Body of pancreas (tissue), 4 donors: ENCODE measurements around the gene HERPUD2.

Source experiments
- POLR2A ChIP-seq, 3 donors: fragments of 450-650 bp; IDR thresholded peaks; one replicate each; pipeline ENCODE4 v1.6.1; 2016; ENCODE audit warnings: antibody characterized with exemption in 3 of 3, mild to moderate bottlenecking in 2 of 3
- TF ChIP-seq, protein P1 (sequence below), 7 experiments: fragments of 450-650 bp in 4 of 7; fragments of 200-600 bp in 3 of 7; sonication (generic) in 3 of 7; IDR thresholded peaks; one replicate each; pipeline ENCODE4 v1.5.1; 2016 to 2019; ENCODE audit warnings: antibody characterized with exemption in 7 of 7

- TF ChIP-seq, protein P1, sequence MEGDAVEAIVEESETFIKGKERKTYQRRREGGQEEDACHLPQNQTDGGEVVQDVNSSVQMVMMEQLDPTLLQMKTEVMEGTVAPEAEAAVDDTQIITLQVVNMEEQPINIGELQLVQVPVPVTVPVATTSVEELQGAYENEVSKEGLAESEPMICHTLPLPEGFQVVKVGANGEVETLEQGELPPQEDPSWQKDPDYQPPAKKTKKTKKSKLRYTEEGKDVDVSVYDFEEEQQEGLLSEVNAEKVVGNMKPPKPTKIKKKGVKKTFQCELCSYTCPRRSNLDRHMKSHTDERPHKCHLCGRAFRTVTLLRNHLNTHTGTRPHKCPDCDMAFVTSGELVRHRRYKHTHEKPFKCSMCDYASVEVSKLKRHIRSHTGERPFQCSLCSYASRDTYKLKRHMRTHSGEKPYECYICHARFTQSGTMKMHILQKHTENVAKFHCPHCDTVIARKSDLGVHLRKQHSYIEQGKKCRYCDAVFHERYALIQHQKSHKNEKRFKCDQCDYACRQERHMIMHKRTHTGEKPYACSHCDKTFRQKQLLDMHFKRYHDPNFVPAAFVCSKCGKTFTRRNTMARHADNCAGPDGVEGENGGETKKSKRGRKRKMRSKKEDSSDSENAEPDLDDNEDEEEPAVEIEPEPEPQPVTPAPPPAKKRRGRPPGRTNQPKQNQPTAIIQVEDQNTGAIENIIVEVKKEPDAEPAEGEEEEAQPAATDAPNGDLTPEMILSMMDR (IDR thresholded peaks at IDR 0.05), result no peak
- TF ChIP-seq POLR2A (IDR thresholded peaks at IDR 0.05), result no peak
These were observed 2.7 kb upstream of the HERPUD2 start for GRCh38 chr7:35697414-35698175.
